ENCODE data around the gene ANKS3.

- TF ChIP-seq CTCF (IDR thresholded peaks at IDR 0.05; ENCODE audit: borderline replicate concordance, extremely low read depth, low read length, poor library complexity, severe bottlenecking) (no peak), EZH2 (IDR thresholded peaks at IDR 0.05; ENCODE audit: borderline replicate concordance, low read depth, low read length, severe bottlenecking) (no peak)
These were observed 7.5 kb downstream of the ANKS3 start for GRCh38 chr16:4726616-4727015.

Measured in DND-41 (cell line).